Transverse colon (tissue), 4 donors: ENCODE data around the gene CCDC90B. TPM values are rescaled to one million over a fixed set of nuclear protein-coding genes. Genes with fewer than 3 reads are reported as not detected.

Source experiments
- DNase-seq: peaks from one replicate; pipeline ENCODE4 v3.0.0-alpha.2; 2019
- H3K27ac ChIP-seq, 4 donors: fragments of 200-600 bp; sonication (generic); 2 replicates each; pipeline ENCODE4 v1.5.1; 2016 to 2018; ENCODE audit warnings: inconsistent platforms in 4 of 4
- H3K27me3 ChIP-seq: fragments of 200-600 bp; sonication (generic); 2 replicates; pipeline ENCODE4 v1.5.1; 2017; ENCODE audit warnings: inconsistent platforms
- H3K36me3 ChIP-seq, 4 donors: fragments of 200-600 bp; sonication (generic); 2 replicates each; pipeline ENCODE4 v1.5.1; 2017 to 2019; ENCODE audit warnings: inconsistent platforms in 4 of 4
- H3K4me1 ChIP-seq, 4 donors: fragments of 200-600 bp; sonication (generic); 2 replicates each; pipeline ENCODE4 v1.5.1; 2017 to 2020; ENCODE audit warnings: inconsistent platforms in 4 of 4
- H3K4me3 ChIP-seq, 4 donors: fragments of 200-600 bp; sonication (generic); 1 replicate in 1 of 4; 2 replicates in 3 of 4; pipeline versions ENCODE4 v1.5.1 to v1.6.1; 2017 to 2019; ENCODE audit warnings: inconsistent platforms in 4 of 4
- H3K9me3 ChIP-seq, 2 donors: fragments of 200-600 bp; sonication (generic); 2 replicates each; pipeline ENCODE4 v1.5.1; 2017 to 2019; ENCODE audit warnings: inconsistent platforms in 2 of 2
- CTCF ChIP-seq, 5 experiments: fragments of 200-600 bp in 3 of 5; fragments of 450-650 bp in 2 of 5; sonication (generic) in 3 of 5; IDR thresholded peaks; 1 replicate in 2 of 5; 2 replicates in 3 of 5; pipeline ENCODE4 v1.5.1; 2016 to 2017; ENCODE audit warnings: antibody characterized with exemption in 5 of 5, inconsistent platforms in 3 of 5, mild to moderate bottlenecking in 2 of 5, moderate library complexity in 1 of 5
- EP300 ChIP-seq: sonication (generic); formaldehyde crosslinking; IDR thresholded peaks from one replicate; pipeline ENCODE4 v1.6.1; 2017; ENCODE audit warnings: antibody characterized with exemption, low read depth
- POLR2A ChIP-seq: fragments of 450-650 bp; IDR thresholded peaks from one replicate; pipeline ENCODE4 v1.6.1; 2016; ENCODE audit warnings: antibody characterized with exemption, mild to moderate bottlenecking, moderate library complexity
- POLR2AphosphoS5 ChIP-seq, 3 donors: sonication (generic); formaldehyde crosslinking; IDR thresholded peaks; one replicate each; pipeline ENCODE4 v1.6.1; 2016; ENCODE audit warnings: antibody characterized with exemption in 3 of 3
- WGBS, 2 donors: methylation state at CpG; one replicate each; pipeline ENCODE4 v1.1.5; 2018; ENCODE audit warnings: low coverage in 1 of 2; 5-methylcytosine and 5-hydroxymethylcytosine counted together
- in situ Hi-C, 4 donors: fragments of 200-750 bp; cut with MboI; loops; one replicate each; pipeline versions ENCODE4 v1.15.0 to v1.15.1; 2017; ENCODE audit warnings: low sequenced_read_pairs in 3 of 4, low pct_ligation_motif_present in 1 of 4, low pct_unique_long_range_greater_than_20kb in 1 of 4
- intact Hi-C: fragments of 100-400 bp; cut with DNase I; formaldehyde crosslinking; loops from one replicate; pipeline ENCODE4 v1.15.1; 2023; ENCODE audit warnings: low total_unique reads
- total RNA-seq, 4 donors: library from RNA; depleted of rRNA; stranded (reverse); fragments of >200 nt; gene quantifications; one replicate each; pipeline ENCODE4 v1.1.0, GENCODE V29; 2016

Gene CCDC90B
- total RNA-seq, 4 donors from 2014 or later, result 3.4 to 40.6 (median 21.6) TPM

- Histone ChIP-seq H3K36me3 (no peaks in the 10 kb centered on the region), H3K4me1 (no peaks in the 10 kb centered on the region), H3K27ac (no peak overlapping the region), H3K9me3 (no peaks in the 10 kb centered on the region), H3K4me3 (no peak overlapping the region), H3K27me3 (no peaks in the 10 kb centered on the region)
- intact Hi-C loops, result loop anchor here (10.0 kb wide), 1 partner anchor 337 kb away; the partner anchor contains the start of genes DDIAS and PRCP
- in situ Hi-C loops, result loop anchor here in 3 of 4 donors (10.0 to 25.0 kb wide), 2 partner anchors 337 to 529 kb away; partner anchors contain the start of genes DDIAS (in 1 of the 3) and PRCP (in 1 of the 3)
- WGBS, 2 donors, result 20 to 23% methylated on average over 5 of the region's 5 CpGs
- DNase-seq, result peak; percentile 52
- TF ChIP-seq EP300, result no peak
- peak; percentile 36 to 51 (median 48) for TF ChIP-seq CTCF (IDR thresholded peaks at IDR 0.05)
- TF ChIP-seq POLR2AphosphoS5 (IDR thresholded peaks at IDR 0.05), result no peak
- no peak for TF ChIP-seq POLR2A
Measured at GRCh38 chr11:83241291-83241946, 44.7 kb downstream of the CCDC90B start.

- no peaks in the 10 kb centered on the region for H3K36me3 ChIP-seq
- no peaks in the 10 kb centered on the region for H3K9me3 ChIP-seq
- no peak overlapping the region for H3K27ac ChIP-seq
- no peak for DNase-seq
- H3K4me1 ChIP-seq, result no peaks in the 10 kb centered on the region
- no peak overlapping the region for H3K4me3 ChIP-seq
- WGBS, 2 donors, result 50 to 60% methylated on average over 1 to 3 of the region's 3 CpGs
- H3K27me3 ChIP-seq, result no peaks in the 10 kb centered on the region
- in situ Hi-C loops (loop anchor here in 2 of 4 donors (25.0 kb wide), 1 partner anchor 526 kb away; no protein-coding TSS in a partner anchor), intact Hi-C loops (no loop called here)
- TF ChIP-seq CTCF (IDR thresholded peaks at IDR 0.05) (no peak), POLR2AphosphoS5 (IDR thresholded peaks at IDR 0.05) (no peak), EP300 (no peak), POLR2A (no peak)
Measured at GRCh38 chr11:83238111-83238510, 48.1 kb downstream of the CCDC90B start.

GRCh38 chr11:83235825-83236224 is 50.3 kb downstream of the CCDC90B start:
- intact Hi-C loops, result no loop called here
- TF ChIP-seq CTCF (IDR thresholded peaks at IDR 0.05) (no peak), POLR2A (no peak), POLR2AphosphoS5 (IDR thresholded peaks at IDR 0.05) (no peak), EP300 (no peak)
- no peak for DNase-seq
- WGBS, 2 donors, result 65 to 77% methylated on average over 1 of the region's 1 CpG
- no peak overlapping the region for H3K4me3 ChIP-seq
- no peaks in the 10 kb centered on the region for H3K36me3 ChIP-seq
- H3K4me1 ChIP-seq, result no peaks in the 10 kb centered on the region
- no peaks in the 10 kb centered on the region for H3K27me3 ChIP-seq
- no peaks in the 10 kb centered on the region for H3K9me3 ChIP-seq
- in situ Hi-C loops, result loop anchor here in 2 of 4 donors (25.0 kb wide), 1 partner anchor 524 kb away; no protein-coding TSS in a partner anchor
- no peak overlapping the region for H3K27ac ChIP-seq

- H3K36me3 ChIP-seq, result no peaks in the 10 kb centered on the region
- in situ Hi-C loops, result no loop called here
- H3K27me3 ChIP-seq, result no peaks in the 10 kb centered on the region
- DNase-seq, result no peak
- no peaks in the 10 kb centered on the region for H3K9me3 ChIP-seq
- TF ChIP-seq EP300 (no peak), POLR2AphosphoS5 (IDR thresholded peaks at IDR 0.05) (no peak), POLR2A (no peak), CTCF (IDR thresholded peaks at IDR 0.05) (no peak)
- intact Hi-C loops, result no loop called here
- WGBS, 2 donors, result 96 to 100% methylated on average over 2 of the region's 2 CpGs
- no peak overlapping the region for H3K27ac ChIP-seq
- no peaks in the 10 kb centered on the region for H3K4me1 ChIP-seq
- H3K4me3 ChIP-seq, result no peak overlapping the region
Measured at GRCh38 chr11:83223457-83223856, 62.7 kb downstream of the CCDC90B start.
